Uterus (tissue), 4 donors: Measurements from ENCODE around the gene ECT2L. TPM values are rescaled to one million over a fixed set of nuclear protein-coding genes. Genes with fewer than 3 reads are reported as not detected.

Source experiments
- DNase-seq, 2 donors: peaks; one replicate each; pipeline ENCODE4 v3.0.0-alpha.2; 2019 to 2020
- H3K27ac ChIP-seq, 2 donors: fragments of 200-600 bp; sonication (generic); 1 replicate in 1 of 2; 2 replicates in 1 of 2; pipeline ENCODE4 v1.5.1; 2016 to 2018
- H3K27me3 ChIP-seq, 2 donors: fragments of 200-600 bp; sonication (generic); one replicate each; pipeline ENCODE4 v1.5.1; 2018 to 2019; ENCODE audit warnings: control low read depth in 1 of 2
- H3K36me3 ChIP-seq, 2 donors: fragments of 200-600 bp; sonication (generic); one replicate each; pipeline ENCODE4 v1.5.1; 2019; ENCODE audit warnings: control low read depth in 1 of 2
- H3K4me1 ChIP-seq, 2 donors: fragments of 200-600 bp; sonication (generic); one replicate each; pipeline ENCODE4 v1.5.1; 2018 to 2019; ENCODE audit warnings: control low read depth in 1 of 2
- H3K4me3 ChIP-seq, 2 donors: fragments of 200-600 bp; sonication (generic); 1 replicate in 1 of 2; 2 replicates in 1 of 2; pipeline ENCODE4 v1.5.1; 2018 to 2019; ENCODE audit warnings: mild to moderate bottlenecking in 1 of 2
- H3K9me3 ChIP-seq, 2 donors: fragments of 200-600 bp; sonication (generic); one replicate each; pipeline ENCODE4 v1.5.1; 2019; ENCODE audit warnings: control low read depth in 1 of 2
- POLR2A ChIP-seq, 2 donors: fragments of 450-650 bp; IDR thresholded peaks; one replicate each; pipeline ENCODE4 v1.6.1; 2016; ENCODE audit warnings: antibody characterized with exemption in 2 of 2, mild to moderate bottlenecking in 1 of 2, moderate library complexity in 1 of 2
- intact Hi-C: fragments of 100-400 bp; cut with DNase I; formaldehyde crosslinking; loops from one replicate; pipeline ENCODE4 v1.15.1; 2023; ENCODE audit warnings: low total_unique reads
- total RNA-seq, 4 donors: library from RNA; depleted of rRNA in 3 of 4; stranded (reverse); fragments of >200 nt in 3 of 4; gene quantifications; one replicate each; pipeline versions ENCODE4 v1.1.0 to v1.2.4, GENCODE V29; 2014 to 2023
- TF ChIP-seq, protein P1 (sequence below), 4 experiments: fragments of 200-600 bp in 2 of 4; fragments of 450-650 bp in 2 of 4; sonication (generic) in 2 of 4; IDR thresholded peaks; one replicate each; pipeline ENCODE4 v1.5.1; 2016 to 2019; ENCODE audit warnings: antibody characterized with exemption in 4 of 4, mild to moderate bottlenecking in 2 of 4, moderate library complexity in 1 of 4
- donor health status: DM: yes; HTN: yes; CAD: no.

The ECT2L gene
- total RNA-seq, 4 donors from 2014 or later: 0.51 to 1.5 (median 0.99) TPM

DNA sequence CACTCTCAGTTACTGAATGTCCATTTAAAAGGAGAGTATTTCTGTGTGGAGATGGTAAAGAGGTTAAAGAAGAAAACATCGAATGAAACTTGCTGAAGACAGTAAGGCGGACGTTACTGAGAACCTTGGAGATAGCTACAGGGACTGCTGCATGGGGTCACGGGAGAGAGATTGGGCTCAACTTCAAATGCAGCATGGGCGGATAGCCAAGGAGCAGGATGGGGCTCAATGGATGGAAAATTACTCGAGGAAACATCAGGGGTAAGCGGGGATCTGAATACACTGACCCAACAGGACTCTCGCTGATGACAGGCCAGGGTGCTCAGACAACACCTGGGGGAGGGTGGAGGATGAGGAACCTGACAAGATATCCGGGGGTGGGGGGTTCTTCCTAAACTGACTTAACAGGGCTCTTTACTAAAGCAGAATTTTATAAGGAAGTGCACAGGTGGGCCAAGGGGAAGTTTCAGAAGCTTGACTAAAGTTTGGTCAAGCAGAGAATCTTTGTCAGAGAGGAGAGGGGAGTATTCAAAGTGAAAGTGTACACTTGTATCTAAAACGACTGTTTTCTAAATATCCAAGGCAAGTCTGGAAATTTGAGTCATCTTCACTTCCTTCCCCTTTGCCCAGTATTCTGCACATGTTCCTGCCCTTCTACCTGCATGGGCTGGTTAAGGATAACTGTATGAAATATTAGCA is 22.8 kb downstream of the ECT2L start:
- DNase-seq: no peak
- intact Hi-C loops: loop anchor here (10.0 kb wide), 1 partner anchor 546 kb away; no protein-coding TSS in a partner anchor
- H3K4me1 ChIP-seq: no peaks in the 10 kb centered on the region
- TF ChIP-seq, protein P1, sequence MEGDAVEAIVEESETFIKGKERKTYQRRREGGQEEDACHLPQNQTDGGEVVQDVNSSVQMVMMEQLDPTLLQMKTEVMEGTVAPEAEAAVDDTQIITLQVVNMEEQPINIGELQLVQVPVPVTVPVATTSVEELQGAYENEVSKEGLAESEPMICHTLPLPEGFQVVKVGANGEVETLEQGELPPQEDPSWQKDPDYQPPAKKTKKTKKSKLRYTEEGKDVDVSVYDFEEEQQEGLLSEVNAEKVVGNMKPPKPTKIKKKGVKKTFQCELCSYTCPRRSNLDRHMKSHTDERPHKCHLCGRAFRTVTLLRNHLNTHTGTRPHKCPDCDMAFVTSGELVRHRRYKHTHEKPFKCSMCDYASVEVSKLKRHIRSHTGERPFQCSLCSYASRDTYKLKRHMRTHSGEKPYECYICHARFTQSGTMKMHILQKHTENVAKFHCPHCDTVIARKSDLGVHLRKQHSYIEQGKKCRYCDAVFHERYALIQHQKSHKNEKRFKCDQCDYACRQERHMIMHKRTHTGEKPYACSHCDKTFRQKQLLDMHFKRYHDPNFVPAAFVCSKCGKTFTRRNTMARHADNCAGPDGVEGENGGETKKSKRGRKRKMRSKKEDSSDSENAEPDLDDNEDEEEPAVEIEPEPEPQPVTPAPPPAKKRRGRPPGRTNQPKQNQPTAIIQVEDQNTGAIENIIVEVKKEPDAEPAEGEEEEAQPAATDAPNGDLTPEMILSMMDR (IDR thresholded peaks at IDR 0.05): no peak
- TF ChIP-seq POLR2A (IDR thresholded peaks at IDR 0.05): no peak
- H3K4me3 ChIP-seq: no peak overlapping the region
- H3K9me3 ChIP-seq: no peaks in the 10 kb centered on the region
- no peaks in the 10 kb centered on the region for H3K36me3 ChIP-seq
- H3K27ac ChIP-seq: no peak overlapping the region
- H3K27me3 ChIP-seq: no peaks in the 10 kb centered on the region

DNA sequence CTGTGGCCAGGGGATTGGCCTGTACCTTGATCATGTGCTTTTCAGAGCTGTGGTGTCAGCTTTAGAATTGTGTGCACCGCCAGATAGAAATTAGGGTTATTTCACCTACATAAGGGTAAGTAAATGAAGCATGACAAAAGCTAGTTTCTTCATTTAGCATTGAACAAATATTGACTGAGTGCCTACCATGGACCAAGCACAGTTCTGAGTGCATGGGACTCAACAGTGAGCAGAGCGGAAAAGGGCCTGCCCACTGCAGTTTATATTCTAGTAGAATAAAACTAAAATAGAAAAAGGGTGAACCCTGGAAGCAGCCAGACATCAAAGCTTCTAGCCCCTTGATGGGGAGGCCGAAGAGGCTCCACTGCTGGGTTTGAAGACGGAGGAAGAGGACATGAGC is 25.6 kb downstream of the ECT2L start:
- Histone ChIP-seq H3K4me3 (no peak overlapping the region), H3K36me3 (no peaks in the 10 kb centered on the region), H3K9me3 (no peaks in the 10 kb centered on the region), H3K27ac (no peak overlapping the region), H3K27me3 (no peaks in the 10 kb centered on the region), H3K4me1 (no peaks in the 10 kb centered on the region)
- TF ChIP-seq POLR2A (IDR thresholded peaks at IDR 0.05): no peak
- TF ChIP-seq, protein P1 (IDR thresholded peaks at IDR 0.05): no peak
- intact Hi-C loops: no loop called here
- DNase-seq: no peak

DNA sequence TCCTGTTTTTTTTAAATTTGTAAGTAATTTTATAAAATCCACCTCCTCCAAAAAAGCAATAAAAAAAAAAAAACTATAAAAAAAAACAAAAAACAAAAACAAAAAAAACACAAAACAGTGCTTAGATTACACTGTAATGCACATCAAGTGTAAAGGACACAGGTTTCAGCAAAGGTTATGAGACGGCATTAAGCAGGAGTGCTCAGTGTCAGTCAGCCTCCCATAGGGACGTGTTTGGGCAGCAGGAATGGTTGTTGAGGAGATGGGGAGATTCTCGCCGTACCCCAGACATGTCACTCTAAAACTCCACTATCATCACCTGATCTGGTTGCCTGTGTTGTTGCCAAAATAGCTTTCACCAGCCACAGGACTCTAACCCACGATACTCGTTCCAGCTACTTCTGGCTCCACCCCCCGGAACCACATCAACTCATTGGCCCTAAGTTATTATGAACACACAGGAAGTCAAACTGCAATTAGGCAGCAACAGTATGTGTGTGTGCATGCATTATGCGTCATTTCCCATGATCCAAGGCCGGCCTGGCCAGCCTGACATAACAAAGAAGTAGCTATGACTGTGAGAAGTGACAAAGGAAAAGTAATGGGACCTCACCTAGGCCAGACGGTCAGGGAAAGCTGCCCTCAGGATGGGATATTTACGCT is 28.7 kb downstream of the ECT2L start:
- H3K27me3 ChIP-seq: no peaks in the 10 kb centered on the region
- no peak for DNase-seq
- no peaks in the 10 kb centered on the region for H3K9me3 ChIP-seq
- intact Hi-C loops: no loop called here
- no peaks in the 10 kb centered on the region for H3K4me1 ChIP-seq
- H3K27ac ChIP-seq: no peak overlapping the region
- H3K4me3 ChIP-seq: no peak overlapping the region
- TF ChIP-seq, protein P1 (IDR thresholded peaks at IDR 0.05): no peak
- no peak for TF ChIP-seq POLR2A (IDR thresholded peaks at IDR 0.05)
- no peaks in the 10 kb centered on the region for H3K36me3 ChIP-seq

DNA sequence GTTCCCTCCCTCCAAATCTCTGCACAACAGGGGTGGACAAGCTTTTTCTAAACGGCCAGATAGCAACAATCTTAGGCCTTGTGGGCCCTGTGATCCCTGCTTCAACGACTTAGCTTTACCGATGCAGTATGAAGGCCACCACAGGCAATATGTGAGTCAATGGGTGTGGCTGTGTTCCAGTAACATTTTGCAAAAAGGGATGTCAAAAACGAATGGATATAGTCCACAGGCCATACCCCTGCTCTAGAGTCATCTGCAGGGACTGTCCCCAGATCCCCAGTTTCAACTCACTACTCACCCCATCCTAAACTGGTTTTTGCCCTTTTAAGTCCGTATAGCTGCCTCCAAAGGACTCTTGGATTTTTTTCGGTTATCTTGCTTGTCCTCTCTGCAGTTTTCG is 34.4 kb downstream of the ECT2L start:
- TF ChIP-seq, protein P1 (IDR thresholded peaks at IDR 0.05): no peak
- no peak for TF ChIP-seq POLR2A (IDR thresholded peaks at IDR 0.05)
- no peaks in the 10 kb centered on the region for H3K27me3 ChIP-seq
- no peaks in the 10 kb centered on the region for H3K9me3 ChIP-seq
- no peaks in the 10 kb centered on the region for H3K4me1 ChIP-seq
- H3K27ac ChIP-seq: no peak overlapping the region
- no peak for DNase-seq
- H3K4me3 ChIP-seq: no peak overlapping the region
- intact Hi-C loops: no loop called here
- H3K36me3 ChIP-seq: no peaks in the 10 kb centered on the region

DNA sequence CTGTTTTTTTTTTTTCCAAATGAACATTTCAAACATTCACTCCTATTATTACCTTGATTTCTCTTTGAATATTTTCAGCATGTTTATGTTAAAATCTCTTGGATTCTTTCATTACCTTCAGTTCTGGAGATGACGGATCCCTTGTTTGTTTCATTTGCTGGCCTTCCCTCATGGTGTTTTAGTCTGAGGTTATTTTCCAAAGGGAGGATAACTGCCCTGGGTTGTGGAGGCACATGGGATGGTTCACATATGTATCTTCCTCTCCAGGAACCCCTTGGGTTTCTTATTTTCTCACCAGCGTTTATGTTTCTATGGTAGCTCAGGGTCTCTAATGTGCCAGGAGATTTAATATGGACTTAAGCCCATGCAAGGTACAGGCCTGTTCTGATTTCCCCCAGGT is 36.3 kb downstream of the ECT2L start:
- Histone ChIP-seq H3K9me3 (no peaks in the 10 kb centered on the region), H3K4me1 (no peaks in the 10 kb centered on the region), H3K36me3 (no peaks in the 10 kb centered on the region), H3K4me3 (no peak overlapping the region), H3K27me3 (no peaks in the 10 kb centered on the region), H3K27ac (peak overlapping the region in 1 of 2 donors; percentile 10)
- intact Hi-C loops: no loop called here
- TF ChIP-seq POLR2A (IDR thresholded peaks at IDR 0.05): no peak
- TF ChIP-seq, protein P1 (IDR thresholded peaks at IDR 0.05): no peak
- no peak for DNase-seq
